ENCODE results near the gene CAGE1. TPM values are rescaled to one million over a fixed set of nuclear protein-coding genes. Genes with fewer than 3 reads are reported as not detected.

Gene CAGE1
- total and polyA plus RNA-seq, 10 of the 15 experiments (the other 5 are each of a cell fraction or from before 2014, with no cell fraction given): 0.03 to 0.42 (median 0.08) TPM; not detected in 3

- TF ChIP-seq E2F8 (IDR thresholded peaks at IDR 0.05; ENCODE audit: low read depth, partially characterized antibody): peak; percentile 65
- TF ChIP-seq CHD2 (IDR thresholded peaks at IDR 0.05; ENCODE audit: borderline replicate concordance, low read depth, low read length): peak; percentile 55; the same call in 1 of the 2 replicates
- no peak for TF ChIP-seq FOS (IDR thresholded peaks at IDR 0.05; ENCODE audit: borderline replicate concordance, extremely low read depth, insufficient read length)
- peak; percentile 97; the same call in 1 of the 2 replicates for TF ChIP-seq SMAD5 (IDR thresholded peaks at IDR 0.05; ENCODE audit: low read depth)
- 0 out of 2 replicates have a peak, but pooled peaks have one; percentile 24 for TF ChIP-seq ASH2L (IDR thresholded peaks at IDR 0.05; ENCODE audit: borderline replicate concordance, low read depth)
- no peak for TF ChIP-seq NRF1 (conservative IDR thresholded peaks at IDR 0.05; ENCODE audit: low read depth, low read length)
- no peak for TF ChIP-seq REST (IDR thresholded peaks at IDR 0.05; ENCODE audit: low read depth, low read length)
- TF ChIP-seq SUZ12 (IDR thresholded peaks at IDR 0.05; ENCODE audit: unreplicated experiment): no peak
- TF ChIP-seq TBL1XR1 (IDR thresholded peaks at IDR 0.05; ENCODE audit: low read depth, low read length): 0 out of 2 replicates have a peak, but pooled peaks have one; percentile 11
- peak; percentile 49 for TF ChIP-seq EED (IDR thresholded peaks at IDR 0.05; ENCODE audit: low read depth)
- TF ChIP-seq NFXL1 (IDR thresholded peaks at IDR 0.05; ENCODE audit: borderline replicate concordance): no peak
- TF ChIP-seq ZBTB40 (IDR thresholded peaks at IDR 0.05; ENCODE audit: borderline replicate concordance): peak; percentile 97
- TF ChIP-seq BHLHE40 (IDR thresholded peaks at IDR 0.05; ENCODE audit: borderline replicate concordance in 1 of 2, low read depth in 2 of 2, low read length in 1 of 2): peak; percentile 64 to 82; a peak in 3 of 4 replicates
- peak; percentile 71 for TF ChIP-seq MLLT1 (IDR thresholded peaks at IDR 0.05)
- peak; percentile 71 for TF ChIP-seq KLF5 (IDR thresholded peaks at IDR 0.05; ENCODE audit: partially characterized antibody)
- peak; percentile 86 for TF ChIP-seq GATAD2B (conservative IDR thresholded peaks at IDR 0.05; ENCODE audit: low read depth)
These were observed at the start of gene CAGE1, which contains the start of gene RIOK1 (continued) for GRCh38 chr6:7389451-7390225.

All from GM12878 (cell line).